Measurements from ENCODE around the gene FYB2. TPM values are rescaled to one million over a fixed set of nuclear protein-coding genes. Genes with fewer than 3 reads are reported as not detected.

FYB2 gene
- total RNA-seq, 1 experiment from 2014 or later = 0.48 TPM

GRCh38 chr1:56833088-56833487, 13.9 kb upstream of the FYB2 start:
- H3K27ac Mint-ChIP-seq = no peak overlapping the region
- Histone ChIP-seq H3K79me1 (ENCODE audit: insufficient read depth, low read depth, low read length, poor library complexity, severe bottlenecking) (no peaks in the 10 kb centered on the region), H3K4ac (ENCODE audit: low read depth, low read length) (no peak overlapping the region), H2AFZ (ENCODE audit: low read length) (no peak overlapping the region), H3K27ac (ENCODE audit: insufficient read length, low read depth, low read length) (no peak overlapping the region), H3K4me2 (ENCODE audit: insufficient read depth, insufficient read length, low read length) (no peak overlapping the region), H3K23me2 (ENCODE audit: insufficient read length, low read depth, low read length, poor library complexity, severe bottlenecking) (no peaks in the 10 kb centered on the region), H3K79me2 (ENCODE audit: insufficient read depth, low read length) (no peaks in the 10 kb centered on the region), H4K91ac (ENCODE audit: insufficient read length, low read depth, low read length) (no peak overlapping the region), H3K14ac (ENCODE audit: insufficient read depth, low read length) (no peak overlapping the region), H3K4me1 (ENCODE audit: insufficient read depth, low read length) (no peaks in the 10 kb centered on the region), H4K8ac (replicated peaks; ENCODE audit: insufficient read length, low read depth, low read length) (no peak overlapping the region), H4K5ac (ENCODE audit: insufficient read length, low read depth, low read length) (no peak overlapping the region), H4K20me1 (ENCODE audit: control insufficient read depth, insufficient read depth, insufficient read length) (no peaks in the 10 kb centered on the region), H2BK5ac (ENCODE audit: insufficient read length, low read length) (no peak overlapping the region), H3K27me3 (ENCODE audit: insufficient read depth, low read length) (no peaks in the 10 kb centered on the region), H2BK12ac (ENCODE audit: insufficient read length, low read depth, low read length) (no peak overlapping the region), H3K56ac (ENCODE audit: insufficient read length, low read depth, low read length) (no peak overlapping the region), H3K18ac (ENCODE audit: insufficient read length, low read depth, low read length) (no peak overlapping the region), H3K9ac (ENCODE audit: extremely low read depth, insufficient read length, low read length) (no peak overlapping the region), H2AK5ac (ENCODE audit: insufficient read length, low read length) (no peak overlapping the region), H3K9me3 (ENCODE audit: control insufficient read depth, low read depth, low read length) (no peaks in the 10 kb centered on the region), H3T11ph (ENCODE audit: low read length) (no peak overlapping the region), H2BK120ac (ENCODE audit: low read depth, low read length, poor library complexity, severe bottlenecking) (no peak overlapping the region), H2BK20ac (ENCODE audit: low read depth, low read length, poor library complexity, severe bottlenecking) (no peak overlapping the region), H3K23ac (ENCODE audit: insufficient read length, low read depth, low read length) (no peak overlapping the region), H2BK15ac (ENCODE audit: low read depth, low read length) (no peak overlapping the region)
- H3K9me3 Mint-ChIP-seq = no peaks in the 10 kb centered on the region
- no CpG with 5 or more reads among the region's 4 CpGs for WGBS (ENCODE audit: extremely low coverage, insufficient read length, low lambda C conversion rate)
- DNase-seq = no peak
- H3K27me3 Mint-ChIP-seq (ENCODE audit: low read depth) = peaks cover 2% of the 10 kb centered on the region
- H3K4me3 Mint-ChIP-seq = no peak overlapping the region
- H3K4me1 Mint-ChIP-seq = peaks cover 10 to 13% of the 10 kb centered on the region in 2 experiments; a peak in 3 of 4 replicates
- H3K36me3 Mint-ChIP-seq (ENCODE audit: insufficient read depth in 1 of 3, low read depth in 3 of 3) = no peaks in the 10 kb centered on the region
- no peak for TF ChIP-seq CTCF (conservative IDR thresholded peaks at IDR 0.05)

Measured in H9 (cell line).